ENCODE measurements around the gene DDIAS. TPM values are rescaled to one million over a fixed set of nuclear protein-coding genes. Genes with fewer than 3 reads are reported as not detected.

Gene DDIAS
- total and polyA plus RNA-seq, 9 of the 15 experiments (the other 6 are each of a cell fraction or from before 2014, with no cell fraction given): 9.4 to 27.2 (median 23.3) TPM

GRCh38 chr11:82932564-82932963 is 31.0 kb downstream of the DDIAS start (continued):
- TF ChIP-seq ZNF318 (IDR thresholded peaks at IDR 0.05; ENCODE audit: borderline replicate concordance in 1 of 2, low read depth in 1 of 2) (no peak), THRA (IDR thresholded peaks at IDR 0.05) (no peak), FUS (optimal IDR thresholded peaks at IDR 0.05; ENCODE audit: low read depth, low read length) (no peak), RBM34 (IDR thresholded peaks at IDR 0.05; ENCODE audit: borderline replicate concordance, insufficient read depth, low read length) (no peak), BRCA1 (IDR thresholded peaks at IDR 0.05) (no peak), BRCA1 (CRISPR knock-in tag; IDR thresholded peaks at IDR 0.05) (no peak), JUN (IDR thresholded peaks at IDR 0.05; ENCODE audit: borderline replicate concordance, low read depth, low read length) (no peak), JUN (CRISPR knock-in tag; IDR thresholded peaks at IDR 0.05; ENCODE audit: borderline replicate concordance) (no peak), ZBTB2 (IDR thresholded peaks at IDR 0.05) (no peak), GTF2B (IDR thresholded peaks at IDR 0.05; ENCODE audit: extremely low read depth, insufficient read length) (no peak)
